HG02642 (cell line): ENCODE measurements around the gene IQGAP3.
"Not testable (repeated sequence)": the region's sequence is repeated elsewhere in the genome, so short reads cannot be mapped to it uniquely, and the experiment has no call there.

ENCODE experiments used
- ATAC-seq: cut with Tn5 transposase; IDR thresholded peaks from one replicate; pipeline ENCODE4 v1.9.1; 2021; ENCODE audit warnings: mild to moderate bottlenecking; ENCODE audit not compliant: unreplicated experiment, poor library complexity

The IQGAP3 gene

GRCh38 chr1:156596426-156596825, 24.1 kb upstream of the IQGAP3 start:
- no peak for ATAC-seq

DNA sequence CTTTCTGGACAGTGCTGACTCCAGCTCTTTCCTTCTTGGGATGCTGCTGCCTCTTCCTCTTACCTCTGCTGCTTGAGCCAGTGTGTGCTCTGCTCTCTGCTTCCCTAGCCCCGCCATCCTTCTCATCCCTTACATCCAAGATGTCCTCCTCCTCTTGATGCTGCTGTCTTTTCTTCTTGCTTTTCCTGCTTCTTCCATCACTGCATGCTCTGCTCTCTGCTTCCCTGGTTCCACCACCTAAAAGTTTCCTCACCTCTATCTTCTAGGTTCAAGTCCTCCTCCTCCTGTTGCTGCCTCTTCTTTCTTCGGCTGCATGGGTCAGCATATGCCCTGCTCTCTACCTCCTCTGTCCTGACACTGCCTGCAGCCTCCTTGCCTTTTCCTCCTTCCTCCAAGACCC, 22.7 kb upstream of the IQGAP3 start:
- ATAC-seq = no peak

- no peak for ATAC-seq
Measured at GRCh38 chr1:156594190-156594589, 21.8 kb upstream of the IQGAP3 start.

DNA sequence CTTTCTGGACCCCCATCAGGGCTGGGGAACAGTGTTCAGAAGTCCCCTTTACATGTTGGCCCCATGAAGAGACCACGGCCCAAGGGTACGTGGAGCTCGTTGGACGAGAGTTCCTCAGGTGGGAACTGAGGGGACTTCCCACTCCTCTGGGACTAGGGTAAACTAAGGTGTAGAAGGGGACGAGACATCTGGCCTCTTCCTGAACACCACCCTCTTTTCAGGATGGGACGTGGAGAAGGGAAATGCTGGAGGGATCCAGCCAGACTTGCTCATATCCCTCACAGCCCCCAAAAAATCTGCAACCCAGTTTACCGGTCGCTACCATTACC, 21.3 kb upstream of the IQGAP3 start:
- ATAC-seq = no peak

- no peak for ATAC-seq
Measured at GRCh38 chr1:156592910-156593660, 20.7 kb upstream of the IQGAP3 start.

- ATAC-seq = no peak
Measured at GRCh38 chr1:156592158-156592909, 20.0 kb upstream of the IQGAP3 start.

DNA sequence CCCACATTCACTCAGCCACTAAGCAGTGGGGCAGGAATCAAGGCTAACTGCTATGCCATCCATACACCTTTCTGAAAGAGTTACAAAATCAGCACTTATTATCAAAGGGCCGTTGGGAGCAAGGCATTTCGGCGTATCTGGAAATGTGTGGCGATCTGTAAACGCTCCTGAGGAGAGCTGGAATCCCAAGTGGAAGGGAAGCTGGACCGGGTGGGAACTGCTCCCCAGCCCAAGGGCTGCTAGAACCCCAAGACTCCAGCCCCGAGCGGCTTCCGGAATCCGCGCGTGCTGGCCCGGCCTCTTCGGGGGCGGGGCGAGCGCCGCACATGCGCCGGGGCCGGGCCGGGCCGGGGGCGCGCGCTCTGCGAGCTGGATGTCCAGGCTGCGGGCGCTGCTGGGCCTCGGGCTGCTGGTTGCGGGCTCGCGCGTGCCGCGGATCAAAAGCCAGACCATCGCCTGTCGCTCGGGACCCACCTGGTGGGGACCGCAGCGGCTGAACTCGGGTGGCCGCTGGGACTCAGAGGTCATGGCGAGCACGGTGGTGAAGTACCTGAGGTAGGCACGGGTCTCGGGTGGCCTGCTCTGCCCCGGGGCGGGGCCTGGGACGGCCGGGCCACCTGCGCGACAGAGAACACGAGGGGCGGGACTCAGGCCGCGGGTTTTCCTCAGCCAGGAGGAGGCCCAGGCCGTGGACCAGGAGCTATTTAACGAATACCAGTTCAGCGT, 19.2 kb upstream of the IQGAP3 start, which contains the start of gene NAXE:
NAXE (plus strand) TSS at position 345 of the 726 bp plus-strand sequence; CDS start at position 374, 29 bp downstream.
- ATAC-seq = peak; percentile 92

GRCh38 chr1:156591181-156591431, 18.7 kb upstream of the IQGAP3 start:
- ATAC-seq = peak; percentile 10

GRCh38 chr1:156590326-156591180, 18.2 kb upstream of the IQGAP3 start:
- no peak for ATAC-seq

DNA sequence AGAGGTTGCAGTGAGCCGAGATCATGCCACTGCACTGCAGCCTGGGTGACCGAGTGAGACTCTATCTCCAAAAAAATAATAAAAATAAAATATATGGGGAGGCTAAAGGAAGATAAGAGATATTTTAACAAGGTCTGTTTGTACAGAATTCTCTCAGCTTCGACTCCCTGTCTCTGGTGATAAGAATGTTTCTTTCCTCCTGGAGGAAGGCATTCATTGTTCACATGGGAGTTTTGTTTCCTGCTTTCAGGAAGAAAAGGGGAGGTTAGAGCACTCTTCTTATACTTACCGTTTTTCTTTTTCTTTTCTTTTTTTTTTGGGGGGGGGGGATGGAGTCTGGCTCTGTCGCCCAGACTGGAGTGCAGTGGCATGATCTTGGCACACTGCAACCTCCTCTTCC, 17.2 kb upstream of the IQGAP3 start:
- ATAC-seq = no peak

DNA sequence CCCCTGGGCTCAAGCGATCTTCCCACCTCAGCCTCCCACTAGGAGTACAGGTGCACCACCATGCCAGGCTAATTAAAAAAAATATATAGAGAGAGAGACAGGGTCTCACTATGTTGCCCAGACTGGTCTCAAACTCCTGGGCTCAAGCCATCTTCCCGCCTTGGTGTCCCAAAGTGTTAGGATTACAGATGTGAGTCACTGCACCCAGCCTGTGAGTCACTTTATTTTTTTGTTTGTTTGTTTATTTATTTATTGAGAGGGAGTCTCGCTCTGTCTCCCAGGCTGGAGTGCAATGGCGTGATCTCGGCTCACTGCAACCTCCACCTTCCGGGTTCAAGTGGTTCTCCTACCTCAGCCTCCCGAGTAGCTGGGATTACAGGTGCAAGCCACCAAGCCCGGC, 15.6 kb upstream of the IQGAP3 start:
- not testable (repeated sequence) for ATAC-seq

DNA sequence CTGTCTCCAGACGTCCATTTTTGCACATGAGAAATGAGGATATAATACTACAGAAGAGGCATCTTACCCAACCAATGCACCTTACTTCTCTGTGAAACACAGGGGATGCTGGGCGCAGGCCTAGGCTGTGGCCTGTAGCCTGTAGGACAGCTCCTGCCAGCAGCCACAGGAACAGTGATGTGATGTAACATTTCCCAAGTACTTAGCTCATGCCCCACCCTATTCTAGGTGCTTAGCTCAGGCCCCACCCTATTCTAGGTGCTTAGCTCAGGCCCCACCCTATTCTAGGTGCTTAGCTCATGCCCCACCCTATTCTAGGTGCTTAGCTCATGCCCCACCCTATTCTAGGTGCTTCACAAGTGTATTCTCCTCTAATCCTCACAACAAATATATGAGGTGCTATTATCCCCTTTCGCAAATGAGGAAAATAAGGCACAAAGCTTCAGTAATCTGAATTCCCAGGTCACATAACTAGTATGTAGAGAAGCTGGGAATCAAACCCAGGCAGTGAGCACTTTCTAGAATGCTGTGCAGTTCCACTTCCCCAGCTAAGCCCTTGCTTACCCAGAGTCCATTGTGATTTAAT, 14.6 kb upstream of the IQGAP3 start:
- ATAC-seq = no peak

- ATAC-seq = no peak
Measured at GRCh38 chr1:156586323-156586722, 14.0 kb upstream of the IQGAP3 start.

- ATAC-seq = no peak
Measured at GRCh38 chr1:156584813-156585212, 12.4 kb upstream of the IQGAP3 start.

GRCh38 chr1:156583821-156584622, 11.7 kb upstream of the IQGAP3 start:
- ATAC-seq = no peak

GRCh38 chr1:156582388-156583017, 10.1 kb upstream of the IQGAP3 start:
- no peak for ATAC-seq

- ATAC-seq = no peak
Measured at GRCh38 chr1:156581661-156582387, 9.5 kb upstream of the IQGAP3 start.

GRCh38 chr1:156579472-156579871, 7.1 kb upstream of the IQGAP3 start, which contains the start of gene TTC24:
Gene TTC24 (plus strand): TSS chr1:156579723. CDS start chr1:156581365, 1,642 bp downstream.
- ATAC-seq = no peak
